CD4-positive, alpha-beta T cell treated with Interleukin-21 for 1 hour (primary cell): Measurements from ENCODE around the gene ADAMTS2.

Experiments
- DNase-seq: peaks from one replicate; pipeline ENCODE4 v3.0.0-alpha.2; 2020

Gene ADAMTS2

GRCh38 chr5:179134511-179134910 lies 210.8 kb downstream of the ADAMTS2 start:
- no peak for DNase-seq

DNA sequence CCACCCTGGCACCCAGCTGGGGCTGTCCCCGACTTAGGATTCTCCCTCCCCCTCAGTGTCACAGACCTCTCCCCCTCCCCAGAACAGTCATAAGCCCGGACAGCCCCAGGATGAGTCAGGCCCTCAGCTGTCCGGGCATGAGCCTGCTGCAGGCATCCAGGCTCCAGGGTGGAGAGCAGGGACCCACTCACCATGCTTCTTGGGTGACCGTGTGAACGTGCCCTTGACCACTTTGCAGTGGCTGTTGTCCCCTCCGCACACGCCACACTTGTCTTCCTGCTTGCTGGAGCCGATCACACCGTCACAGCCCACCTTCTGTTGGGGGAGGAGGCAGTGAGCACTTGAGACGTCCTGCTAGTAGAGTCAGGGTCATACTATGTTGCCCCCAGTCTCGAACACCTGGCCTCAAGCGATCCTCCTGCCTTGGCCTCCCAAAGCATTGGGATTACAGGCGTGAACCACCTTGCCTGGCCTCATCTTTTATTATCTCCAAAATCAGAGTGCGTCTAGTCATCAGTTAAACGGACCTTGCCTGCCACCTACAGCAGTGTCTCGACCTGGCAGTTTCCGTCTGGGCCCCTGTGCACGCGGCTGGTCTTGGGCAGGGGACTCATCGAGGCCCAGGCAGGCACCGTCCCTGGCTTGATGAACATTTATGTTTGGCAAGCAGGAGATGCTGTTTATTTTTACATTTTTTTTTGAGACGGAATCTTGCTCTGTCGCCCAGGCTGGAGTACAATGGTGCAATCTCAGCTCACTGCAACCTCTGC lies 212.5 kb downstream of the ADAMTS2 start:
- DNase-seq = no peak

DNA sequence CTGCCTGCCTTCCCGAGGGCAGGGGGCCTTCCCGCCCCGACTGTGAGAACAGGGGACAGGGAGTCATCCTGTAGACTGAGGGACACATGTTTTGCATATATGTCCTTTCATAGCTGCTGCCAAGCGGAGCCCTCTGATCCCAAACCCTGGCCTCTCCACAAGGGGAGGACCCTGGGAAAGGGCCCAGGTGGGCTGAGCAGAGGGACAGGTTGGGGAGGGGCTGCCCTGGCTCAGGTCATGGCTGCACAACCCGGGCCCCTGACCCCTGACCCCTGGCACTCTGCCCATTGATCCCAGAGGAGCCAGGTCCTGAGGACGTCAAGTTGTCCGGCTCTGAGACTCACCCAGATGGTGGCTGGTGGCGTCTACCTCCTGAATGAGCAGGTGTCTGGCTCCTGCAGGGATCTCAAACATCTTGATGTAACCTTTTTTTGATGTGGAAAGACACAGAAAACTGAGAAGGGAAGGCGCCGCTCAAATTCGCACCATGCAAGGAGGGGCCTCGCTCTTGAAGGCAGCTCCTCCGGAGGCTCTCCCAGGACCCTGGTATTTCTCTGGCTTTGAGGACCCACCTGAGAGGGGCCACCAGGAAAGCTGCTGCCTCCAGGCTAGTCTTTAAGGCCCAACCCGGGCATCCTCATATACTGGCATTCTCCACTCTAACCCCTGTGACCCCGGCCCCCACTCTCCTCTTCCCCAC lies 213.2 kb downstream of the ADAMTS2 start:
- DNase-seq = no peak

- DNase-seq = no peak
Measured at GRCh38 chr5:179131321-179131835, 213.9 kb downstream of the ADAMTS2 start.

DNA sequence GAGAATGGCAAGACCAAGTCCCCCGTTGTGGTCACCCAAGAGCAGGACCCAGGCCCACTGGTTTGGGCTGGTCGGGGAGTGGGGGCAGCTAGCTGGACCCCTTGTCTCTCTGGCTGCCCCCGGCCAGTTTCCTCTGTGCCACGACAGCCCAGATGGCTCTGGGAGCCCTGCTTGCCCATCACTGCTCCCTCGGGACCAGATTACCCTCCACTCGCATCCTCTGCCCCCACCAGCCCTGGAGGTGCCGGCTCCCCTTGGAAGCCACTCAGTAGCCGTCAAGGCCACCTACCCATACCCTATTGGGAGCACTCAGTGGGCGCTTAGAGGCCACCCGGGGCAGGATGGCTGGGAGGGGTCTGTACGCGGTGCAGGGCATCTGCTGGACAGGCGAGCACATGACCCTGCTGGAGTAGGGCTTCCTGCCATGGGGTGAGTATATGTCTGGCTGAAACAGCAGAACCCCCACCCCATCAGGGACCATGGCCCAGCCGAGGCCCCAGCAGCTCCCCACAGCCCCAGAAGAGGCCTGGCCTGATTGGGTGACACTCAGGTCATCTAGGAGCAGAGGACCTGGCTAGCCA lies 215.1 kb downstream of the ADAMTS2 start:
- DNase-seq = no peak

DNA sequence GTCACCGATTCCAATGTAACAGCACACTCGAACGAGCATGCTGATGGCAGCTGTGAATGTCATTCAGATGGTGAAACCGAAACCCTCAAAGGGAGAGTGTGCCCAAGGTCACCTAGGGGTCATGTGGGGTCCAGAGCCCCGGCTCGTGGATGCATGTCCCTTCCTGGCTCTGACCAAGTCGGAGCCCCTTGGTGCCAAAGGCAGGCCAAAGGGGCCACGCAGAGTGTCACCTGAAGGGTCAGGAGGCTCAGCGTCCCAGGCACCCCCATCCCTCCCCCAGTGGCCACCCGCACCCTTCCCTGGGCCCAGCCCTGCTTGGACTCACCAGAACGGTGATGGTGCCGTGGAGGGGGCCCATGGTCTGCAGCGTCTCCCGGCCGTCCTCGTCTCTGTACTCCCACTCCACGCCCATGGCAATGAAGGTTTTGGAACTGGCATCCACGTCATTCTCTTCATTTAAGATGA lies 215.6 kb downstream of the ADAMTS2 start:
- DNase-seq = no peak

DNA sequence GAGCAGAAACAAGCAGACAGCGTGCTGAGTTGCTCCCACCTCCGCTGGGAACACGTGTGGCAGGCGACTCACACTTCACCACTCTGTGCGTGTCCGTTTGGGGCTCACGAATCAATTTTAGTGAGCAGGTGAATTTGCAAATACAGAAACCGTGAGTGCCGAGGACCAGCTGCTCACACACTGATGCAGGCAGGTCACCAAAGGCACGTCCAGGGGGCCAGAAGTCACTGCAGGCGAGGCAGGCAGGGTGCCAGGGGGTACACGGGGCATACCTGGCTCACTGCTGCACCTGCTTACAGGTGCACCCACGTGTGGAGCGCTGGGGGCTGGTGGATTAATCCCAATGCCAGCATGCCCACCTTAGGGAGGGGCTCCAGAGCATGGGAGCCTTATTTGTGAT lies 216.3 kb downstream of the ADAMTS2 start:
- DNase-seq = no peak

- no peak for DNase-seq
Measured at GRCh38 chr5:179128041-179128365, 217.3 kb downstream of the ADAMTS2 start.

DNA sequence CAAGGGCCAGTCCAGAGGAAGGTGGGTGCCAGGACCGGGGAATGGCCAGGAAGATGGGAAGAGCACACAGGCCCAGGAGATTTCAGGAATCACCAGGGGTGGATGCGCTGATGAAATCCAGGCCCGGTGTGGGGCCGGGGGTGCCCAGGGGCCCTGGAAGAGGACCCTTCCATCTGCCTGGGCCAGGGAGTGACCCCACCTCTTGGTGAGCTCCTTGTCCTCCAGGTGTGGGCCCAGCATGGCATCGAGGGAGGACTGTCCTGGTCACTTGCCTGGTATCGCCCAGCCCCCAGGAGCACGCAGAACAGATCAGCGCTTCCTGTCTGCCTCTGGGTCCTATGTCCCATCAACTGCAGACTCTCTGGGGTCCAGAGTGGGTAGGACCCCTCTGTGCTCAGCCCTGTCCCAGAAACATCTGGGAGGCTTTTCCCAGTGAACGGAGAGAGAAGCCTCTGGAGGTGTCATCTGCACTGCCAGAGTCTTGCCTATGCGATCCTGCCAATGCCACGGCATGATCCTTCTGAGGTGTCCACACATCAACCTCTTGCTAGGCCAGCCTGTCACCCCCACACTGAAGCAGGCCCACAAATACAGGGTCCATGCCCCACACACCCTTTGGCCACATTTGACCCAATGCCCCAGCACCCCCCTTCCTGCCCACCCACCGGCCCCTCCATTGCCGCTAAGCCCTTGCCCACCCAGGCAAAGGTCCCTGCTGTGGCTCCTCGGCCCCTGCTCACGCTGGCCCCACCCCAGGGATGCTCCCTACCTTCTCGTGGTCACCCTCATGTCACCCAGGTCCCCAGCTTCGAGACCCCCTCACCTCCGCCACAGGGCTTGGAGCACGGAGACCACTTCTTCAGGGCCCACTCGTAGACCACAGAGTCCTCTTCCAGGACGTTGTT lies 217.9 kb downstream of the ADAMTS2 start:
- DNase-seq = no peak

DNA sequence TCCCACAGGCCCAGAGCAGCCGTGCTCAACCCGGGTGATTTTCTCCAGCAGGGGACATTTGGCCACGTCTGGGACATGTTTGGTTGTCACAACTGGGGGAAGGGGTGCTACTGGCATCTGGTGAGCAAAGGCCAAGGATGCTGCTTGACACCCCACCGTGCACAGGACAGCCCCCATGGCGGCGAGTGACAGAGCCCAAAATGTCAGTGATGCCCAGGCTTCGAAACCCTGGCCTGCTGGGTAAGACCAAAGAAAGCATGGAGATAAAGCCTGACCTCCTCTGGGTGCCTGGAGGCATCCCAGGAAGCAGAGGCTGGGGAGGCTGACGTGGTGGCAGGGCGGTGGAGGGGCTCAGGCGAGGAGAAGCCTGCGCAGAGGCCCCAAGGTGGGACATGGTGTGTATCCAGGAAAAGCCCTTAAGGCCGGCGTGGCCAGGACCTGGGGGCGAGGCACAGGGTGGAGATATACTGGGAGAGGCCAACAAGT lies 218.7 kb downstream of the ADAMTS2 start:
- DNase-seq = no peak

- no peak for DNase-seq
Measured at GRCh38 chr5:179125789-179126505, 219.3 kb downstream of the ADAMTS2 start.

DNA sequence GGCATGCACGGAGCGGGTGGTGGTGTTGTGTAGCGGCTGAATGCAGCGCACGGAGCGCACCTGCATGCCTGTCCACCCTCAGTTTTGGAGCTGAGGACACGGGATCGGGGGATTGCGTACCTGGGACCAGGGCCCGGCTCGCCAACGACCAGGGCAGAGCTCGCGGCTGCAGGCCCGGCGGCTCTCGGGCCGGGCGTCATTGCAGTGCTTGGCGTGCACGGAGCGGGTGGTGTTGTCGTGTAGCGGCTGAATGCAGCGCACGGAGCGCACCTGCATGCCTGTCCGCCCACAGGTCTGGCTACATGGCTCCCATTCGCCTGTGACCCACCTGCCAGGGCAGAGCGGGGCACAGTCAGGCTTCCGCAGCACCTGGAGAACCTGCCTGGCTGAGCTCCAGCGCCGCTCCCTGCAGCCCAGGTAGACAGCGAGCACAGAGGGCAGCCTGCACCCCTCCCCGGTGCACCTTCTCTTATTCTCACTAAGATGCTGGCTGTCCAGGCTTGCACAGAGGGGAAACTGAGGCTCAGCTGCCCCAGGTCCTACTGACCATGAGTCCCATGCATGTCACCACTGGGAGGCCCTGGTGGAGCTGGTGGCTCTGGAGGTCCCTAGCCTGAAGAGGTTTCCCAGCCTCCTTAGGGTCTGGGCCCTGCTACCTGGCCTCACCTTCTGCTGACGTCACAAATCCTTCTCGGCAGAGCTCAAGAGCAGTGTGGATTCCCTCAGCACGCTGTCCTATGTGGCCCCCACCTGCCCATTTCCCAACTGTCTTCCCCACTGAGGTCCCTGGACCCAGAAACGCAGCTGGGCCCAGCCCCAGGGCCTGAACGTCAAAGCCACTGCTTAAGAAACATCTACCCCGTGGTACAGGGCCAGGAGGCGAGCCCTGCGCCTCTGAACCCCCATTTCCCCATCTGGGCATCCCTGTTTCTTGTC lies 220.1 kb downstream of the ADAMTS2 start:
- DNase-seq = no peak

GRCh38 chr5:179124273-179124852 lies 220.9 kb downstream of the ADAMTS2 start:
- no peak for DNase-seq

DNA sequence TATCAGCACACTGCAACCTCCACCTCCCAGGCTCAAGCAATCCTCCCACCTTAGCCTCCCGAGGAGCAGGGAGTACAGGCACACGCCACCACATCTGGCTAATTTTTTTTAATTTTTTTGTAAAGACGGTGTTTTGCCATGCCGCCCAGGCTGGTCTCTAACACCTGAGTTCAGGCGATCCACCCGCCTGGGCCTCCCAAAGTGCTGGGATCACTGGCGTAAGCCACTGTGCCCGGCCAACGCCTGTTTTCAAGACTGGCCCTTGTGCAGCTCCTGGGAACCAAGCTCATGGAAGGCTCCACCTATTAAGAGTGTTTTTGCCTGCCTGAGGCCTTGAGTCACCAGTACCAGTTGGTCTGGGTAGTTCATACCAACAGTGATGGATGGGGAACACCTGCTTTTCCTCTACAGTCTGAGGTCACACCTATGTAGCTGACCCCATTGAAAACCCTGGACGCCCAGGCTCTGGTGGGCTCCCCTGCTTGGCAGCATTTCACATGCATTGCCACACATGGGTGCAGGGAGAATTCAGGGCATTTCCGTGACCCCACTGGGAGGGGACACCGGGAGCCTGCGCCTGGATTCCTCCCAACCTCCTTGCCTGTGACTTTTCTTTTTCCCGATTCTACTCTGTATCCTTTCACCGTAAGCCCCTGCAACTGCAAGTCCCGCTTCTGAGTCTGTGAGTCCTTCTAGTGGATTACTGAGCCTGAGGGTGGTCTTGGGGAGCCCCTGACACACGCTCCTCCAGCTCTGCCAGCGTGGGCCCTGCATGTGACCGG lies 221.6 kb downstream of the ADAMTS2 start:
- DNase-seq = no peak

- no peak for DNase-seq
Measured at GRCh38 chr5:179123109-179123426, 222.2 kb downstream of the ADAMTS2 start.

DNA sequence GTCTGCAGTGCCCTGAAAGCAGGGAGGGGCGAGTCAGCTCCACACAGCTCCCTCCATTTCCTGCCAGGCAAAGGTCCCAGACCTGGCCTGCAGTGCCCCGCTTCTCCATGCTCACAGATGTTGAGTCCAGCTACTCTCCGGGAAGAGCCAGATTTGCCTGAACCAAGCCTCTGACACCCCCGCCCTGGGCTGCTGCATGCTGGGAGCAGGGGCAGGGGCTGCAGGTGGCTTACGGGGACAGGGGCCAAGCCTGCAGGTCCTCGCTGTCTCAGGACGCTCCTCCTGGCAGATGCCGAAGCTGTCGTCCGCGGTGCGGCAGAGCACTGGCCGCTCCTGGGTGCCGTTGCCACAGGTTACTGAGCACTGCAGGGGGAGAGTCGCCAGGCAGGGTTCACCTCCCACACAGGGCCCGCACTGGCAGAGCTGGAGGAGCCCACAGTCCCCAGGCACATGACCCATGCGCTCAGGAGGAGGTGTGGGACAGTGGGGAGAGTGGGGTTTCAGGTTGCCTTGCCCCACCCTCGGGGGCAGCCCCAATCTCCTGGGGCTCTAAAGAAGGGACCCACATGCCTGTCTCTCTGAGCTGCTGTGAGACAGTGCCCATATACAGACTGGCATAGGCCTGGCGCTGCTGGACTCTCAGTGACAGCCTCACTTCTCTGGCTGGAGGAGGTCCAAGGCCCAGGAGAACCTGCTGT lies 222.7 kb downstream of the ADAMTS2 start:
- no peak for DNase-seq

- DNase-seq = no peak
Measured at GRCh38 chr5:179121667-179122111, 223.6 kb downstream of the ADAMTS2 start.

- no peak for DNase-seq
Measured at GRCh38 chr5:179120951-179121666, 224.2 kb downstream of the ADAMTS2 start.
